ENCODE data around the gene HLA-DRB5.
"Not testable (repeated sequence)": the region's sequence is repeated elsewhere in the genome, so short reads cannot be mapped to it uniquely, and the experiment has no call there.

HLA-DRB5 gene

DNA sequence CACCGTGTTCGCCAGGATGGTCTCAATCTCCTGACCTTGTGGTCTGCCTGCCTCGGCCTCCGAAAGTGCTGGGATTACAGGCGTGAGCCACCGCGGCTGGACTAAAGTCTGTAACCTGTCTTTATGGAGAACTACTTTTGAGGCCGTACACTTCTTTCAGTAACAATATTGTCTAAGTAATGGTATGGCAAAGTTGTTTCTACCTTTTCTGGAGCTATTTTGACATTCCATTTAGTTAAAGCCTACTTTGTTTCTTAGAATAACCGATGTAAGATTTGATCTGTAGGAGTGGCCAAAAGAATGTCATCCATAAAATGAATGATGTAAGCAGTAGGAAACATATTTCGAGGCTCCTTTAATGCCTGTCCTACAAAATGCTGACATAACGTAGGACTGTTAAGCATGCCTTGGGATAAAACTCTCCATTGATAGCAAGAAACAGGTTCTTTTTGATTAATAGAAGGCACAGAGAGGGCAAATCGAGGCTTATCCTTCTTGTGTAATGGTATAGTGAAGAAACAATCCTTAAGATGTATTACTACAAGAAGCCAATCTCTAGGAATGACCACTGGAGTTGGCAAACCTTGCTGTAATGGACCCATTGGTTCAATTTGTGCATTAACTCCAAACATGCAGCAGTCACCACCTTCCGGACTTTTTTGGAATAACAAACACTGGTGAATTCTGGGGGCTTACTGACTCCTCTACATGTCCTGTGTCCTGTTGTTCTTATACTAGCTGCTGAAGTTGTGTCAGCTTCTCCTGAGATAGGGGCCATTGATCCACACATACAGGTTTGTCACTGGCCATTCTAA, 54.5 kb downstream of the HLA-DRB5 start:
- in situ Hi-C loops (cut with MboI; ENCODE audit: low sequenced_read_pairs) = loop anchor here (25.0 kb wide), 1 partner anchor 112 kb away; the partner anchor contains the start of gene HLA-DRB1
- DNase-seq (ENCODE audit: low spot score in 2 of 2) = no peak
- H3K4me3 ChIP-seq = no peak overlapping the region
- no peaks in the 10 kb centered on the region for H3K9me3 ChIP-seq
- no peaks in the 10 kb centered on the region for H3K27me3 ChIP-seq (ENCODE audit: low read depth)
- H3K4me1 ChIP-seq = no peaks in the 10 kb centered on the region
- H3K36me3 ChIP-seq (replicated peaks) = no peaks in the 10 kb centered on the region

DNA sequence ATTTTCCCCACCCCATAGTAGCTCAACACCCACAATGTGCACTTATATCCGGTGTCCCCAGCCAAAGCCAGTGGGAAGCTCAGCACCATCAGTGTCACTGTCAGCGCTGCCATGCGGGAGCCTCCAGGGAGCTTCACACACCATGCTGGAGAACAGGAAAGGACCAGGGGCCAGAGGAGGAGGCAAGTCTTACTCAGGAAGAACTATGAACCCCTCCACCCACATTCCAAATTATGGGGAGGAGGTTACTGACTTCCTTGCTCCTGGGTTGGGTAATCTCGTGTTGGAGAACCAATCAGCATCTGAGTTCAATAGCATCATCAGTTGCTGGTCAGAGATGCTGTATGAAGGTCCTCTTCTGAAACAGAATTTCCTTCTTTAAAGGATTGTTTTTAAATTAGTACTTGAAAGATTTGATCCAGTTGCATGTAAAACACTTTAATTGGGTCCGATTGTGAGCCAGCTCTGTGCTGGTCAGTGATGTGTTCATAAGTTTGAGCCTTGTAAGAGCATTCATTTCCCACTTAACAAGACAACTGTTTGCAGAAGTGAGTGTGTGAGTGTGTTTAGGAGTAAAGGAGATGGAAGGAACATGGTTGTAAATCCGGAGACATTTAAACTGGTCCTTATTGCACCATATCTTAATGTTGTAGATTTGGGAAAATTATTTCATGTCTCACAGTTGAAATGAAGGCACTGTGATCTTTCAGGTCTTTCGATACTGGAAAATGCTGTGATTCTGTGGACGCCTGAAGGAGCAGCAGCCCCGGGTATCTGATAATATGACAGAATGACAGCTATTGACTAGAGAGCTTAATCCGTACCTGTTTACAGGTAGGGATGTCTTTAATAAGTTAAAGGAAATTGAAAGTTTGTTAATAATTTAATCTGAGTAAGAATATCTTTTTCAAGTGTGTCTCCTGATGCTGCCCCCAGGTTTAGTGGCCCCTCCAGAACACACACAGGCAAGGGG, 56.4 kb downstream of the HLA-DRB5 start:
- H3K9me3 ChIP-seq; in situ Hi-C loops (cut with MboI; ENCODE audit: low sequenced_read_pairs); H3K4me1 ChIP-seq; H3K36me3 ChIP-seq (replicated peaks); H3K27me3 ChIP-seq (ENCODE audit: low read depth); DNase-seq (ENCODE audit: low spot score in 2 of 2); H3K4me3 ChIP-seq: not testable (repeated sequence)

DNA sequence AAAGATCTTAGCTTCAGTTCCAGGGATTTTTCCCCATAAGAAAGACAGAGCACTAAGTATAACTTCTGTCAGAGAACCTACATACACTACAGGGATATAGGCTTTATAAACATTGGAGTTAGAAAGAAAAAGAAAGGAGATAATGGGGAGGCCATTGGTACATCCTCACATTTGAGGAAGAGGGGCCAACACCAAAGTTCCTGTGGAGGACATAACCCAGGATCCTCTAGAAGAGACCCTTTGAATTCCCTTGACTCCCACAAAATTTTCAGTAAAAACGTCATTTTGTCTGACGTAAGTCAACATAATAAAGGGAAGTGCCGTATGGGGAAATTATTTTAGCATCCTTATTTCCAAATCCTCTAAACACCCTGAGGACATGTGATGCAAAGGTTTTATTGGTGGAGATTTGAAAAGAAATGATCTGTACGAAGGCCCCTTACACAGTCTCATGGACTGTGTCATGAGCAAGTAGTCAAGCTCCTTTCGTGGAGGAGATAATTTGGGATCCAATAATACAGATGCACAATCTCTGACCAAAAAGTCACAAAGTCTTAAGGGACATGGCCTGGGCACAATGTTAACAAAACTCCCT, 57.2 kb downstream of the HLA-DRB5 start:
- no peak overlapping the region for H3K4me3 ChIP-seq
- no peaks in the 10 kb centered on the region for H3K9me3 ChIP-seq
- no peaks in the 10 kb centered on the region for H3K4me1 ChIP-seq
- H3K36me3 ChIP-seq (replicated peaks) = no peaks in the 10 kb centered on the region
- H3K27me3 ChIP-seq (ENCODE audit: low read depth) = no peaks in the 10 kb centered on the region
- no peak for DNase-seq (ENCODE audit: low spot score in 2 of 2)
- in situ Hi-C loops (cut with MboI; ENCODE audit: low sequenced_read_pairs) = no loop called here

GRCh38 chr6:32467743-32468503, 62.2 kb downstream of the HLA-DRB5 start:
- in situ Hi-C loops (cut with MboI; ENCODE audit: low sequenced_read_pairs); DNase-seq (ENCODE audit: low spot score in 2 of 2): not testable (repeated sequence)

More at GRCh38 chr6:32467743-32468503, 62.2 kb downstream of the HLA-DRB5 start:
- not testable (repeated sequence) for H3K9me3 ChIP-seq; H3K27me3 ChIP-seq (ENCODE audit: low read depth); H3K4me3 ChIP-seq; H3K36me3 ChIP-seq (replicated peaks); H3K4me1 ChIP-seq
